Ovary (tissue), 3 donors: ENCODE measurements around the gene ZNRF1.

Experiments
- POLR2A ChIP-seq: fragments of 450-650 bp; IDR thresholded peaks from one replicate; pipeline ENCODE4 v1.6.1; 2017; ENCODE audit warnings: antibody characterized with exemption, mild to moderate bottlenecking, moderate library complexity
- TF ChIP-seq, protein P1 (sequence below), 3 donors: fragments of 450-650 bp in 2 of 3; fragments of 200-600 bp in 1 of 3; IDR thresholded peaks; one replicate each; pipeline versions ENCODE4 v1.5.1 to v1.8.0; 2016 to 2022; ENCODE audit warnings: antibody characterized with exemption in 3 of 3, mild to moderate bottlenecking in 1 of 3
- donor health status: DM: no; HTN: no; CAD: no.

DNA sequence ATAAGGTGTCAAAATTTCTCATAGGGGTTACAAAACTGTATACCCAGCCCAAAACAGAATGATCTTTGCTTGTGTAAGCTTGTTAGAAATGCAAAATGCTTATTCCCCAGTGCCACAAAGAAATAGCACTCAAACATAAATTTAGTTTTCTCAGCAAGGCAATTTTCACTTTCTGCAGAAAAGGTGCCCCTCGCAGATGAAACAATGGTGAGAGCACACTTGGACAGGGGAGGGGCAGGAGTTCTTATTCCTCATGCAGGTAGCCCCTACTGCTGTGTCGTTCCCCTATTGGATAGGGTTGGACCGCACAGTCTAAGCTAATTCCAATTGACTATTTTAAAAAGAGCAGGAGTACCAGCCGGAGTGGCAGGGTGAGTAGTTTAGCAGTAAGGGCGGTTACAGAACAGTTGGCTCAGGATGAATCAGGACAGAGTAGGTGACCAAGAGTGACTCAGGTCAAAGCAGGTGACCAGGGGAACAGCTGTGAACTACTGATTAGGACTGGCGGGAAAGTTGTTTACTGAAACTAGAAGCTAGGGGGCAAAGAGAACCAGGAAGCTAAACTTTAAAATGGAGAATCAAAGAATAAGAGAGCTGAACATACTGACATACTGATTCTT lies 123.2 kb downstream of the ZNRF1 start:
- TF ChIP-seq, protein P1, sequence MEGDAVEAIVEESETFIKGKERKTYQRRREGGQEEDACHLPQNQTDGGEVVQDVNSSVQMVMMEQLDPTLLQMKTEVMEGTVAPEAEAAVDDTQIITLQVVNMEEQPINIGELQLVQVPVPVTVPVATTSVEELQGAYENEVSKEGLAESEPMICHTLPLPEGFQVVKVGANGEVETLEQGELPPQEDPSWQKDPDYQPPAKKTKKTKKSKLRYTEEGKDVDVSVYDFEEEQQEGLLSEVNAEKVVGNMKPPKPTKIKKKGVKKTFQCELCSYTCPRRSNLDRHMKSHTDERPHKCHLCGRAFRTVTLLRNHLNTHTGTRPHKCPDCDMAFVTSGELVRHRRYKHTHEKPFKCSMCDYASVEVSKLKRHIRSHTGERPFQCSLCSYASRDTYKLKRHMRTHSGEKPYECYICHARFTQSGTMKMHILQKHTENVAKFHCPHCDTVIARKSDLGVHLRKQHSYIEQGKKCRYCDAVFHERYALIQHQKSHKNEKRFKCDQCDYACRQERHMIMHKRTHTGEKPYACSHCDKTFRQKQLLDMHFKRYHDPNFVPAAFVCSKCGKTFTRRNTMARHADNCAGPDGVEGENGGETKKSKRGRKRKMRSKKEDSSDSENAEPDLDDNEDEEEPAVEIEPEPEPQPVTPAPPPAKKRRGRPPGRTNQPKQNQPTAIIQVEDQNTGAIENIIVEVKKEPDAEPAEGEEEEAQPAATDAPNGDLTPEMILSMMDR (IDR thresholded peaks at IDR 0.05): no peak
- no peak for TF ChIP-seq POLR2A
